HepG2 (cell line): ENCODE measurements around the gene LAMTOR2. TPM values are rescaled to one million over a fixed set of nuclear protein-coding genes. Genes with fewer than 3 reads are reported as not detected.

ENCODE experiments used
- AGO2 ChIP-seq: fragments of 200-400 bp; formaldehyde crosslinking; optimal IDR thresholded peaks from 2 replicates; pipeline ENCODE3; 2017; ENCODE audit warnings: mild to moderate bottlenecking, low read depth, low read length, moderate library complexity
- CBX2 ChIP-seq, 2 experiments: fragments of 200-600 bp in 1 of 2; sonication (generic); formaldehyde crosslinking in 1 of 2; IDR thresholded peaks; 2 replicates each; pipeline versions ENCODE4 v1.7.0 to v1.8.1; 2018 to 2022; ENCODE audit warnings: low read depth in 2 of 2, low read length in 1 of 2, mild to moderate bottlenecking in 1 of 2, missing genetic modification reagents in 1 of 2
- ETV6 ChIP-seq: sonication (generic); formaldehyde crosslinking; conservative IDR thresholded peaks from 2 replicates; pipeline ENCODE4 v1.4.0; 2020; ENCODE audit warnings: missing genetic modification reagents
- HOXA9 ChIP-seq: sonication (generic); formaldehyde crosslinking; IDR thresholded peaks from 2 replicates; pipeline ENCODE4 v1.8.1; 2022; ENCODE audit warnings: missing genetic modification reagents, mild to moderate bottlenecking, moderate library complexity, borderline replicate concordance
- JUND ChIP-seq: sonication (generic); formaldehyde crosslinking; IDR thresholded peaks from 2 replicates; pipeline ENCODE4 v1.8.0; 2022; ENCODE audit warnings: mild to moderate bottlenecking, missing genetic modification reagents
- KLF13 ChIP-seq: sonication (generic); formaldehyde crosslinking; IDR thresholded peaks from 2 replicates; pipeline ENCODE4 v1.4.0; 2020; ENCODE audit warnings: mild to moderate bottlenecking, missing genetic modification reagents
- MBD4 ChIP-seq: IDR thresholded peaks from 2 replicates; pipeline ENCODE4 v1.6.1; 2012; ENCODE audit warnings: low read length, inconsistent platforms, borderline replicate concordance
- POLR2A ChIP-seq, 2 experiments: IDR thresholded peaks; 2 replicates each; pipeline ENCODE4 v1.6.1; 2011; ENCODE audit warnings: low read depth in 2 of 2, low read length in 2 of 2, mild to moderate bottlenecking in 1 of 2, moderate library complexity in 1 of 2; ENCODE audit not compliant: insufficient read depth in 1 of 2
- POLR2G ChIP-seq: fragments of 200-400 bp; formaldehyde crosslinking; IDR thresholded peaks from 2 replicates; pipeline ENCODE4 v1.6.1; 2018; ENCODE audit warnings: mild to moderate bottlenecking, low read depth, low read length, moderate library complexity
- SMYD3 ChIP-seq: sonication (generic); formaldehyde crosslinking; IDR thresholded peaks from 2 replicates; pipeline ENCODE4 v1.8.1; 2023; ENCODE audit warnings: mild to moderate bottlenecking, missing genetic modification reagents
- SNAI1 ChIP-seq: sonication (generic); formaldehyde crosslinking; IDR thresholded peaks from 2 replicates; pipeline ENCODE4 v1.5.0; 2020; ENCODE audit warnings: mild to moderate bottlenecking, missing genetic modification reagents, borderline replicate concordance
- ZNF282 ChIP-seq: fragments of 450-650 bp; IDR thresholded peaks from 2 replicates; pipeline ENCODE4 v1.6.1; 2018; ENCODE audit not compliant: partially characterized antibody
- ZNF317 ChIP-seq: sonication (generic); formaldehyde crosslinking; IDR thresholded peaks from 2 replicates; pipeline ENCODE4 v1.5.0; 2020; ENCODE audit warnings: mild to moderate bottlenecking, missing genetic modification reagents
- ZNF34 ChIP-seq: sonication (generic); formaldehyde crosslinking; IDR thresholded peaks from 2 replicates; pipeline ENCODE4 v1.4.0; 2020; ENCODE audit warnings: mild to moderate bottlenecking, missing genetic modification reagents, borderline replicate concordance
- ZNF501 ChIP-seq: sonication (generic); formaldehyde crosslinking; IDR thresholded peaks from 2 replicates; pipeline ENCODE4 v1.5.1; 2020; ENCODE audit warnings: mild to moderate bottlenecking, moderate library complexity, missing genetic modification reagents
- ZNF605 ChIP-seq: sonication (generic); formaldehyde crosslinking; IDR thresholded peaks from 2 replicates; pipeline ENCODE4 v1.8.0; 2022; ENCODE audit warnings: mild to moderate bottlenecking, missing genetic modification reagents
- ZNF777 ChIP-seq: sonication (generic); formaldehyde crosslinking; IDR thresholded peaks from 2 replicates; pipeline ENCODE4 v1.4.0; 2020; ENCODE audit warnings: missing genetic modification reagents
- ZSCAN30 ChIP-seq: sonication (generic); formaldehyde crosslinking; IDR thresholded peaks from 2 replicates; pipeline ENCODE4 v1.5.0; 2020; ENCODE audit warnings: mild to moderate bottlenecking, missing genetic modification reagents
- polyA plus RNA-seq, 8 experiments: library from polyadenylated mRNA; depleted of rRNA in 3 of 8; stranded (reverse) in 7 of 8; unstranded in 1 of 8; fragments of >200 nt; fragmentation: Illumina TruSeq in 4 of 8; extraction: Trizol in 4 of 8; gene quantifications; 2 replicates each; pipeline versions ENCODE4 v1.2.1 to v1.2.3, GENCODE V29; 2011 to 2016; ENCODE audit warnings: low read depth in 4 of 8, missing spikeins in 1 of 8, mixed read lengths in 1 of 8; ENCODE audit not compliant: insufficient read depth in 1 of 8
- total RNA-seq, 5 experiments: library from RNA; depleted of rRNA; stranded (reverse); fragments of >200 nt; fragmentation: Illumina TruSeq; extraction: Trizol; gene quantifications; 2 replicates each; pipeline ENCODE4 v1.2.3, GENCODE V29; 2016; ENCODE audit warnings: low read depth in 1 of 5
- TF ChIP-seq, protein P1 (sequence below): IDR thresholded peaks from 2 replicates; pipeline ENCODE4 v1.6.1; 2016
- TF ChIP-seq, protein P2 (sequence below): sonication (generic); formaldehyde crosslinking; IDR thresholded peaks from 2 replicates; pipeline ENCODE4 v1.5.0; 2020; ENCODE audit warnings: mild to moderate bottlenecking, missing genetic modification reagents, borderline replicate concordance
- TF ChIP-seq, protein P3 (sequence below): IDR thresholded peaks from 2 replicates; pipeline ENCODE4 v1.6.1; 2012; ENCODE audit warnings: low read length, improper control_type of control experiment
- TF ChIP-seq, protein P4 (sequence below): sonication (generic); formaldehyde crosslinking; IDR thresholded peaks from 2 replicates; pipeline ENCODE4 v1.9.0; 2021; ENCODE audit warnings: missing genetic modification reagents, borderline replicate concordance

LAMTOR2 gene
- total and polyA plus RNA-seq, 2 of the 13 experiments (the other 11 are each of a cell fraction or from before 2014, with no cell fraction given) = 36.5 to 66.4 TPM

DNA sequence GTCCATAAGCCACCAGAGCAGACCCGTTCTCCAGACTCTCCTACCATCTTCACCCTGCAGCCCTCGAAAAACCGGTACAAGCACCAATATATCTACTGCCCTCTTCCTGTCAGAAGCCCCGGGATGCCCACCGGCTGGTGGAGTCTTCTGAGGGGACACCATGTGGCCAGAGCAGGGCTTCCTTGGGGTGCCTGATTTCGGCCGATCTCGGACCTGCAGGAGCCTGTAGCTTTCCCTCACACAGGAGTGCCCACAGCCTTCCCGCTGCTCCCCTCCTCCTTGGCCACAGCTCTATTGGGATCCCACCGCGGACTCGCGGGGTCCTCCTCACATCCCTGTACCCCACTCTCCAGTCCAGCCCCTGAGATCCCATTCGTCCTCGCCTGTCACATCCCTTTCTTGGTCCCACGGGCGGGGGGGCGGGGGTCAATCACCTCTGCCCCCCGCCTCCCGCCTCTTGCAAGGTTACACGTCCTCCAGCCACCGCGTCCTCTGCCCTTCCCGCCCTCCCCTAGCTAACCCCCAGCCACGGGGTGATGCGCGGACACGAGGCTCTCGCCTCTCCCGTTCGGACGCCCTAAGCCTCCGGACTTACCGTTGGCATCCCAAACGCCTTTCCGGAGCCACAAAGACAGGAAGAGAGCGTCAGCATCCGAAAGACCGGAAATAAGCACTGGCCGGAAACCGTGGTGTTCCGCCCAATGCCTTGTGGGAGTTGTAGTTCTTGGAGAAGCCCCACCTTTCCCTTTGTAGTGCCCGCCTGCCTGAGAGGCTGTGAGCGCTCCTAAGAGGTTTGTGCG lies 34.1 kb upstream of the LAMTOR2 start, which contains the start of gene SSR2 (continued):
- TF ChIP-seq MBD4 = no peak
- TF ChIP-seq ZSCAN30 (CRISPR knock-in tag) = no peak
- no peak for TF ChIP-seq SMYD3 (CRISPR knock-in tag)
- no peak for TF ChIP-seq ZNF282
- TF ChIP-seq, protein P1, sequence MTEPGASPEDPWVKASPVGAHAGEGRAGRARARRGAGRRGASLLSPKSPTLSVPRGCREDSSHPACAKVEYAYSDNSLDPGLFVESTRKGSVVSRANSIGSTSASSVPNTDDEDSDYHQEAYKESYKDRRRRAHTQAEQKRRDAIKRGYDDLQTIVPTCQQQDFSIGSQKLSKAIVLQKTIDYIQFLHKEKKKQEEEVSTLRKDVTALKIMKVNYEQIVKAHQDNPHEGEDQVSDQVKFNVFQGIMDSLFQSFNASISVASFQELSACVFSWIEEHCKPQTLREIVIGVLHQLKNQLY = no peak; the same call in 1 of the 2 replicates
- TF ChIP-seq, protein P2, sequence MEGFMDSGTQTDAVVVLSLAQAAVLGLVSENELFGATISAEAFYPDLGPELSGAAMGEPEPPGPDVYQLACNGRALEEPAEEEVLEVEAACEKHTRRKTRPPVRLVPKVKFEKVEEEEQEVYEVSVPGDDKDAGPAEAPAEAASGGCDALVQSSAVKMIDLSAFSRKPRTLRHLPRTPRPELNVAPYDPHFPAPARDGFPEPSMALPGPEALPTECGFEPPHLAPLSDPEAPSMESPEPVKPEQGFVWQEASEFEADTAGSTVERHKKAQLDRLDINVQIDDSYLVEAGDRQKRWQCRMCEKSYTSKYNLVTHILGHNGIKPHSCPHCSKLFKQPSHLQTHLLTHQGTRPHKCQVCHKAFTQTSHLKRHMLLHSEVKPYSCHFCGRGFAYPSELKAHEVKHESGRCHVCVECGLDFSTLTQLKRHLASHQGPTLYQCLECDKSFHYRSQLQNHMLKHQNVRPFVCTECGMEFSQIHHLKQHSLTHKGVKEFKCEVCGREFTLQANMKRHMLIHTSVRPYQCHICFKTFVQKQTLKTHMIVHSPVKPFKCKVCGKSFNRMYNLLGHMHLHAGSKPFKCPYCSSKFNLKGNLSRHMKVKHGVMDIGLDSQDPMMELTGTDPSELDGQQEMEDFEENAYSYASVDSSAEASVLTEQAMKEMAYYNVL (CRISPR knock-in tag) = no peak
- TF ChIP-seq ZNF777 = no peak
- TF ChIP-seq, protein P3, sequence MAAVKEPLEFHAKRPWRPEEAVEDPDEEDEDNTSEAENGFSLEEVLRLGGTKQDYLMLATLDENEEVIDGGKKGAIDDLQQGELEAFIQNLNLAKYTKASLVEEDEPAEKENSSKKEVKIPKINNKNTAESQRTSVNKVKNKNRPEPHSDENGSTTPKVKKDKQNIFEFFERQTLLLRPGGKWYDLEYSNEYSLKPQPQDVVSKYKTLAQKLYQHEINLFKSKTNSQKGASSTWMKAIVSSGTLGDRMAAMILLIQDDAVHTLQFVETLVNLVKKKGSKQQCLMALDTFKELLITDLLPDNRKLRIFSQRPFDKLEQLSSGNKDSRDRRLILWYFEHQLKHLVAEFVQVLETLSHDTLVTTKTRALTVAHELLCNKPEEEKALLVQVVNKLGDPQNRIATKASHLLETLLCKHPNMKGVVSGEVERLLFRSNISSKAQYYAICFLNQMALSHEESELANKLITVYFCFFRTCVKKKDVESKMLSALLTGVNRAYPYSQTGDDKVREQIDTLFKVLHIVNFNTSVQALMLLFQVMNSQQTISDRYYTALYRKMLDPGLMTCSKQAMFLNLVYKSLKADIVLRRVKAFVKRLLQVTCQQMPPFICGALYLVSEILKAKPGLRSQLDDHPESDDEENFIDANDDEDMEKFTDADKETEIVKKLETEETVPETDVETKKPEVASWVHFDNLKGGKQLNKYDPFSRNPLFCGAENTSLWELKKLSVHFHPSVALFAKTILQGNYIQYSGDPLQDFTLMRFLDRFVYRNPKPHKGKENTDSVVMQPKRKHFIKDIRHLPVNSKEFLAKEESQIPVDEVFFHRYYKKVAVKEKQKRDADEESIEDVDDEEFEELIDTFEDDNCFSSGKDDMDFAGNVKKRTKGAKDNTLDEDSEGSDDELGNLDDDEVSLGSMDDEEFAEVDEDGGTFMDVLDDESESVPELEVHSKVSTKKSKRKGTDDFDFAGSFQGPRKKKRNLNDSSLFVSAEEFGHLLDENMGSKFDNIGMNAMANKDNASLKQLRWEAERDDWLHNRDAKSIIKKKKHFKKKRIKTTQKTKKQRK = no peak
- TF ChIP-seq, protein P4, sequence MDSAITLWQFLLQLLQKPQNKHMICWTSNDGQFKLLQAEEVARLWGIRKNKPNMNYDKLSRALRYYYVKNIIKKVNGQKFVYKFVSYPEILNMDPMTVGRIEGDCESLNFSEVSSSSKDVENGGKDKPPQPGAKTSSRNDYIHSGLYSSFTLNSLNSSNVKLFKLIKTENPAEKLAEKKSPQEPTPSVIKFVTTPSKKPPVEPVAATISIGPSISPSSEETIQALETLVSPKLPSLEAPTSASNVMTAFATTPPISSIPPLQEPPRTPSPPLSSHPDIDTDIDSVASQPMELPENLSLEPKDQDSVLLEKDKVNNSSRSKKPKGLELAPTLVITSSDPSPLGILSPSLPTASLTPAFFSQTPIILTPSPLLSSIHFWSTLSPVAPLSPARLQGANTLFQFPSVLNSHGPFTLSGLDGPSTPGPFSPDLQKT (CRISPR knock-in tag) = no peak
- TF ChIP-seq ZNF605 (CRISPR knock-in tag) = no peak
- TF ChIP-seq CBX2 (IDR thresholded peaks at IDR 0.05; ENCODE audit: low read depth, low read length) = no peak
- TF ChIP-seq CBX2 (CRISPR knock-in tag; IDR thresholded peaks at IDR 0.05; ENCODE audit: low read depth) = no peak
- TF ChIP-seq AGO2 = peak; percentile 31
- 0 out of 2 replicates have a peak, but pooled peaks have one; percentile 26 for TF ChIP-seq ETV6
- TF ChIP-seq ZNF34 (CRISPR knock-in tag) = no peak
- no peak for TF ChIP-seq KLF13
- TF ChIP-seq SNAI1 = no peak
- no peak; the same call in 1 of the 2 replicates for TF ChIP-seq ZNF501 (CRISPR knock-in tag)
- TF ChIP-seq JUND (CRISPR knock-in tag) = no peak
- no peak for TF ChIP-seq ZNF317
- TF ChIP-seq POLR2G = peak; percentile 90
- no peak for TF ChIP-seq HOXA9 (CRISPR knock-in tag)
- peak; percentile 83 to 90 for TF ChIP-seq POLR2A (IDR thresholded peaks at IDR 0.05; ENCODE audit: insufficient read depth in 1 of 2, low read depth in 2 of 2, low read length in 2 of 2)
